ENCODE results near the gene XRCC4. TPM values are rescaled to one million over a fixed set of nuclear protein-coding genes. Genes with fewer than 3 reads are reported as not detected.

XRCC4 gene
- total and polyA plus RNA-seq, 2 of the 8 experiments (the other 6 are each of a cell fraction or from before 2014, with no cell fraction given), result 3.0 to 8.3 TPM

GRCh38 chr5:83396662-83397061 lies 319.3 kb downstream of the XRCC4 start (continued):
- TF ChIP-seq, protein P1, sequence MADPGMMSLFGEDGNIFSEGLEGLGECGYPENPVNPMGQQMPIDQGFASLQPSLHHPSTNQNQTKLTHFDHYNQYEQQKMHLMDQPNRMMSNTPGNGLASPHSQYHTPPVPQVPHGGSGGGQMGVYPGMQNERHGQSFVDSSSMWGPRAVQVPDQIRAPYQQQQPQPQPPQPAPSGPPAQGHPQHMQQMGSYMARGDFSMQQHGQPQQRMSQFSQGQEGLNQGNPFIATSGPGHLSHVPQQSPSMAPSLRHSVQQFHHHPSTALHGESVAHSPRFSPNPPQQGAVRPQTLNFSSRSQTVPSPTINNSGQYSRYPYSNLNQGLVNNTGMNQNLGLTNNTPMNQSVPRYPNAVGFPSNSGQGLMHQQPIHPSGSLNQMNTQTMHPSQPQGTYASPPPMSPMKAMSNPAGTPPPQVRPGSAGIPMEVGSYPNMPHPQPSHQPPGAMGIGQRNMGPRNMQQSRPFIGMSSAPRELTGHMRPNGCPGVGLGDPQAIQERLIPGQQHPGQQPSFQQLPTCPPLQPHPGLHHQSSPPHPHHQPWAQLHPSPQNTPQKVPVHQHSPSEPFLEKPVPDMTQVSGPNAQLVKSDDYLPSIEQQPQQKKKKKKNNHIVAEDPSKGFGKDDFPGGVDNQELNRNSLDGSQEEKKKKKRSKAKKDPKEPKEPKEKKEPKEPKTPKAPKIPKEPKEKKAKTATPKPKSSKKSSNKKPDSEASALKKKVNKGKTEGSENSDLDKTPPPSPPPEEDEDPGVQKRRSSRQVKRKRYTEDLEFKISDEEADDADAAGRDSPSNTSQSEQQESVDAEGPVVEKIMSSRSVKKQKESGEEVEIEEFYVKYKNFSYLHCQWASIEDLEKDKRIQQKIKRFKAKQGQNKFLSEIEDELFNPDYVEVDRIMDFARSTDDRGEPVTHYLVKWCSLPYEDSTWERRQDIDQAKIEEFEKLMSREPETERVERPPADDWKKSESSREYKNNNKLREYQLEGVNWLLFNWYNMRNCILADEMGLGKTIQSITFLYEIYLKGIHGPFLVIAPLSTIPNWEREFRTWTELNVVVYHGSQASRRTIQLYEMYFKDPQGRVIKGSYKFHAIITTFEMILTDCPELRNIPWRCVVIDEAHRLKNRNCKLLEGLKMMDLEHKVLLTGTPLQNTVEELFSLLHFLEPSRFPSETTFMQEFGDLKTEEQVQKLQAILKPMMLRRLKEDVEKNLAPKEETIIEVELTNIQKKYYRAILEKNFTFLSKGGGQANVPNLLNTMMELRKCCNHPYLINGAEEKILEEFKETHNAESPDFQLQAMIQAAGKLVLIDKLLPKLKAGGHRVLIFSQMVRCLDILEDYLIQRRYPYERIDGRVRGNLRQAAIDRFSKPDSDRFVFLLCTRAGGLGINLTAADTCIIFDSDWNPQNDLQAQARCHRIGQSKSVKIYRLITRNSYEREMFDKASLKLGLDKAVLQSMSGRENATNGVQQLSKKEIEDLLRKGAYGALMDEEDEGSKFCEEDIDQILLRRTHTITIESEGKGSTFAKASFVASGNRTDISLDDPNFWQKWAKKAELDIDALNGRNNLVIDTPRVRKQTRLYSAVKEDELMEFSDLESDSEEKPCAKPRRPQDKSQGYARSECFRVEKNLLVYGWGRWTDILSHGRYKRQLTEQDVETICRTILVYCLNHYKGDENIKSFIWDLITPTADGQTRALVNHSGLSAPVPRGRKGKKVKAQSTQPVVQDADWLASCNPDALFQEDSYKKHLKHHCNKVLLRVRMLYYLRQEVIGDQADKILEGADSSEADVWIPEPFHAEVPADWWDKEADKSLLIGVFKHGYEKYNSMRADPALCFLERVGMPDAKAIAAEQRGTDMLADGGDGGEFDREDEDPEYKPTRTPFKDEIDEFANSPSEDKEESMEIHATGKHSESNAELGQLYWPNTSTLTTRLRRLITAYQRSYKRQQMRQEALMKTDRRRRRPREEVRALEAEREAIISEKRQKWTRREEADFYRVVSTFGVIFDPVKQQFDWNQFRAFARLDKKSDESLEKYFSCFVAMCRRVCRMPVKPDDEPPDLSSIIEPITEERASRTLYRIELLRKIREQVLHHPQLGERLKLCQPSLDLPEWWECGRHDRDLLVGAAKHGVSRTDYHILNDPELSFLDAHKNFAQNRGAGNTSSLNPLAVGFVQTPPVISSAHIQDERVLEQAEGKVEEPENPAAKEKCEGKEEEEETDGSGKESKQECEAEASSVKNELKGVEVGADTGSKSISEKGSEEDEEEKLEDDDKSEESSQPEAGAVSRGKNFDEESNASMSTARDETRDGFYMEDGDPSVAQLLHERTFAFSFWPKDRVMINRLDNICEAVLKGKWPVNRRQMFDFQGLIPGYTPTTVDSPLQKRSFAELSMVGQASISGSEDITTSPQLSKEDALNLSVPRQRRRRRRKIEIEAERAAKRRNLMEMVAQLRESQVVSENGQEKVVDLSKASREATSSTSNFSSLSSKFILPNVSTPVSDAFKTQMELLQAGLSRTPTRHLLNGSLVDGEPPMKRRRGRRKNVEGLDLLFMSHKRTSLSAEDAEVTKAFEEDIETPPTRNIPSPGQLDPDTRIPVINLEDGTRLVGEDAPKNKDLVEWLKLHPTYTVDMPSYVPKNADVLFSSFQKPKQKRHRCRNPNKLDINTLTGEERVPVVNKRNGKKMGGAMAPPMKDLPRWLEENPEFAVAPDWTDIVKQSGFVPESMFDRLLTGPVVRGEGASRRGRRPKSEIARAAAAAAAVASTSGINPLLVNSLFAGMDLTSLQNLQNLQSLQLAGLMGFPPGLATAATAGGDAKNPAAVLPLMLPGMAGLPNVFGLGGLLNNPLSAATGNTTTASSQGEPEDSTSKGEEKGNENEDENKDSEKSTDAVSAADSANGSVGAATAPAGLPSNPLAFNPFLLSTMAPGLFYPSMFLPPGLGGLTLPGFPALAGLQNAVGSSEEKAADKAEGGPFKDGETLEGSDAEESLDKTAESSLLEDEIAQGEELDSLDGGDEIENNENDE (IDR thresholded peaks at IDR 0.05; ENCODE audit: insufficient replicate concordance, low read length), result no peak
- TF ChIP-seq CBX8 (IDR thresholded peaks at IDR 0.05; ENCODE audit: borderline replicate concordance, low read depth, low read length) (no peak), SP2 (IDR thresholded peaks at IDR 0.05; ENCODE audit: low read length) (no peak), SIN3A (conservative IDR thresholded peaks at IDR 0.05 in 1 of 2, IDR thresholded peaks at IDR 0.05 in 1 of 2; ENCODE audit: low read depth in 1 of 2, low read length in 2 of 2) (no peak), NANOG (IDR thresholded peaks at IDR 0.05; ENCODE audit: insufficient read depth, low read depth, low read length, poor library complexity, severe bottlenecking) (no peak), MAFK (IDR thresholded peaks at IDR 0.05; ENCODE audit: low read depth, low read length) (no peak), RBBP5 (IDR thresholded peaks at IDR 0.05; ENCODE audit: borderline replicate concordance, low read depth, low read length) (no peak), SIX5 (IDR thresholded peaks at IDR 0.05; ENCODE audit: low read depth, low read length) (no peak)
- TF ChIP-seq, protein P2, sequence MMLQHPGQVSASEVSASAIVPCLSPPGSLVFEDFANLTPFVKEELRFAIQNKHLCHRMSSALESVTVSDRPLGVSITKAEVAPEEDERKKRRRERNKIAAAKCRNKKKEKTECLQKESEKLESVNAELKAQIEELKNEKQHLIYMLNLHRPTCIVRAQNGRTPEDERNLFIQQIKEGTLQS (IDR thresholded peaks at IDR 0.05; ENCODE audit: insufficient read depth, low read depth, low read length), result no peak
